GM19239 (cell line): ENCODE measurements around the gene AKAP10.
A peak's percentile ranks its signal among the peaks of the same experiment; 100 is the strongest.
"Not testable (repeated sequence)": the region's sequence is repeated elsewhere in the genome, so short reads cannot be mapped to it uniquely, and the experiment has no call there.

Experiments used
- DNase-seq: peaks from one replicate; pipeline ENCODE4 v3.0.0; 2011; ENCODE audit warnings: low spot score; ENCODE audit not compliant: insufficient read length
- FAIRE-seq: peaks from 2 replicates; lab custom pipeline; 2011; peaks lifted over from hg19 to GRCh38; lab: Jason Lieb, UNC

AKAP10 gene

GRCh38 chr17:19977293-19978208 lies at the start of gene AKAP10:
AKAP10 (minus strand) TSS chr17:19977828; CDS start chr17:19977679, 149 bp downstream.
- DNase-seq (peak; percentile 83), FAIRE-seq (peak; percentile 87)

- DNase-seq, result no peak
- FAIRE-seq, result no peak
These were observed 49.3 kb upstream of the AKAP10 start for GRCh38 chr17:20026960-20027359.

- DNase-seq, result no peak
- FAIRE-seq, result no peak
These were observed 45.1 kb upstream of the AKAP10 start for GRCh38 chr17:20022701-20023100.

- not testable (repeated sequence) for DNase-seq, FAIRE-seq
These were observed 38.9 kb upstream of the AKAP10 start for GRCh38 chr17:20016475-20016992.

GRCh38 chr17:20012017-20012536 lies 34.4 kb upstream of the AKAP10 start:
- FAIRE-seq, result no peak
- DNase-seq, result no peak

GRCh38 chr17:20010936-20011335 lies 33.3 kb upstream of the AKAP10 start:
- no peak for FAIRE-seq
- no peak for DNase-seq

GRCh38 chr17:20010099-20010863 lies 32.7 kb upstream of the AKAP10 start:
- DNase-seq, result no peak
- FAIRE-seq, result peak; percentile 63

- DNase-seq, result peak; percentile 92
- no peak for FAIRE-seq
These were observed 31.9 kb upstream of the AKAP10 start, which contains the start of gene SPECC1 for GRCh38 chr17:20009302-20010098. SPECC1 (plus strand) TSS chr17:20009359; CDS start chr17:20096652, 87,293 bp downstream.

GRCh38 chr17:20009052-20009301 lies 31.3 kb upstream of the AKAP10 start:
- DNase-seq (no peak), FAIRE-seq (no peak)

GRCh38 chr17:20008242-20009051 lies 30.8 kb upstream of the AKAP10 start:
- FAIRE-seq (peak; percentile 69), DNase-seq (no peak)

GRCh38 chr17:19996502-19996901 lies 18.9 kb upstream of the AKAP10 start:
- DNase-seq (no peak), FAIRE-seq (no peak)

- no peak for FAIRE-seq
- no peak for DNase-seq
These were observed 18.5 kb upstream of the AKAP10 start for GRCh38 chr17:19996086-19996485.

GRCh38 chr17:19992803-19993713 lies 15.4 kb upstream of the AKAP10 start:
- DNase-seq, result peak; percentile 40
- peak; percentile 96 for FAIRE-seq

GRCh38 chr17:19991252-19991885 lies 13.7 kb upstream of the AKAP10 start:
- DNase-seq (no peak), FAIRE-seq (no peak)

GRCh38 chr17:19987897-19988296 lies 10.3 kb upstream of the AKAP10 start:
- no peak for DNase-seq
- no peak for FAIRE-seq

- no peak for DNase-seq
These were observed 9.6 kb upstream of the AKAP10 start for GRCh38 chr17:19986941-19987861.

More at GRCh38 chr17:19986941-19987861, 9.6 kb upstream of the AKAP10 start:
- FAIRE-seq, result no peak
